HepG2 (cell line): ENCODE results near the gene HDDC3.

ENCODE experiments used
- CEBPB ChIP-seq: IDR thresholded peaks from 2 replicates; pipeline ENCODE4 v1.6.1; 2011; ENCODE audit warnings: low read depth, low read length, improper control_type of control experiment, borderline replicate concordance
- KAT8 ChIP-seq: IDR thresholded peaks from 2 replicates; pipeline ENCODE4 v1.6.1; 2016; ENCODE audit warnings: missing genetic modification reagents, missing compliant biosample characterization
- MEIS2 ChIP-seq: sonication (generic); formaldehyde crosslinking; IDR thresholded peaks from 2 replicates; pipeline ENCODE4 v1.9.0; 2021; ENCODE audit warnings: mild to moderate bottlenecking, missing genetic modification reagents
- ZNF510 ChIP-seq: sonication (generic); formaldehyde crosslinking; IDR thresholded peaks from 2 replicates; pipeline ENCODE4 v1.4.0; 2020; ENCODE audit warnings: low read depth, mild to moderate bottlenecking, missing genetic modification reagents
- TF ChIP-seq, protein P1 (sequence below): sonication (generic); formaldehyde crosslinking; IDR thresholded peaks from 2 replicates; pipeline ENCODE4 v1.4.0; 2020; ENCODE audit warnings: missing genetic modification reagents

DNA sequence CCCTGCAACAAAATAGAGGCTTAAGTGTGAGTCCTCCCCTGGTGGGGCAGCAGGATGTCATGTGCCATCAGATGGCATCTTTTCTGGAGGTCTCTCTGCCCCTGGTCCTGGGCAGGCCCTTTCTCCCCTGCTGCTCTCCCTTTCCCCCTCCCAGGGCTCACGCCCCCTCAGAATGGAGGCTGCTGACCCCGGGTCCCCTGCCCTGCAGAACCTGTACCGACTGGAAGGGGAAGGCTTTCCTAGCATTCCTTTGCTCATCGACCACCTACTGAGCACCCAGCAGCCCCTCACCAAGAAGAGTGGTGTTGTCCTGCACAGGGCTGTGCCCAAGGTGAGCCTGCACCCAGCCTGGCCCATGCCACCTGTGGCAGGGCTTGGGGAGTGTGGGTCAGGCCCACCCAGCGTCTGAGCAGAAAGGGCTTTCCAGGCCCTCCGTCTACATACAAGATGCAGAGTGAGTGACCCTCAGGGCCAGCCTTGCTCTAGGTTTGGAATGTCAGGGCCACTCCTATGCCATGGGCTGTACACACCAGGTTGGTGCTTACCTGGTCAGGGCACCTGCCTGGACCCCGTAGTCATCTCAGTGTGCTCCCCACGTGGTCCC is 40.9 kb downstream of the HDDC3 start:
- TF ChIP-seq MEIS2 (CRISPR knock-in tag) (no peak), KAT8 (CRISPR knock-in tag) (no peak), ZNF510 (CRISPR knock-in tag) (no peak), CEBPB (no peak)
- TF ChIP-seq, protein P1, sequence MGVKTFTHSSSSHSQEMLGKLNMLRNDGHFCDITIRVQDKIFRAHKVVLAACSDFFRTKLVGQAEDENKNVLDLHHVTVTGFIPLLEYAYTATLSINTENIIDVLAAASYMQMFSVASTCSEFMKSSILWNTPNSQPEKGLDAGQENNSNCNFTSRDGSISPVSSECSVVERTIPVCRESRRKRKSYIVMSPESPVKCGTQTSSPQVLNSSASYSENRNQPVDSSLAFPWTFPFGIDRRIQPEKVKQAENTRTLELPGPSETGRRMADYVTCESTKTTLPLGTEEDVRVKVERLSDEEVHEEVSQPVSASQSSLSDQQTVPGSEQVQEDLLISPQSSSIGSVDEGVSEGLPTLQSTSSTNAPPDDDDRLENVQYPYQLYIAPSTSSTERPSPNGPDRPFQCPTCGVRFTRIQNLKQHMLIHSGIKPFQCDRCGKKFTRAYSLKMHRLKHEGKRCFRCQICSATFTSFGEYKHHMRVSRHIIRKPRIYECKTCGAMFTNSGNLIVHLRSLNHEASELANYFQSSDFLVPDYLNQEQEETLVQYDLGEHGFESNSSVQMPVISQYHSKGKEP (CRISPR knock-in tag), result no peak
